GM23338 (cell line): Measurements from ENCODE around the gene DOK1. TPM values are rescaled to one million over a fixed set of nuclear protein-coding genes. Genes with fewer than 3 reads are reported as not detected.
A peak's percentile ranks its signal among the peaks of the same experiment; 100 is the strongest.

Experiments used
- ATAC-seq: fragments of 200-7000 bp; cut with Tn5 transposase; 3 replicates; pipeline ENCODE4 v1.9.1; 2020
- DNase-seq: peaks from one replicate; pipeline ENCODE4 v3.0.0-alpha.2; 2015; ENCODE audit warnings: low spot score
- H2AFZ ChIP-seq: fragments of 200-600 bp; sonication (generic); 2 replicates; pipeline ENCODE4 v1.8.0; 2016; ENCODE audit warnings: antibody characterized with exemption, mild to moderate bottlenecking, moderate library complexity
- H3F3A ChIP-seq: fragments of 200-600 bp; sonication (generic); replicated peaks from 2 replicates; pipeline ENCODE4 v1.8.0; 2017; ENCODE audit warnings: antibody characterized with exemption, mixed run types, low read depth
- H3K27ac ChIP-seq: fragments of 200-600 bp; sonication (generic); 2 replicates; pipeline ENCODE4 v1.6.1; 2016; ENCODE audit warnings: low read depth
- H3K27me3 ChIP-seq: fragments of 200-600 bp; sonication (generic); 2 replicates; pipeline ENCODE4 v1.8.0; 2016; ENCODE audit warnings: mild to moderate bottlenecking, mixed run types, moderate library complexity; ENCODE audit not compliant: insufficient read depth
- H3K36me3 ChIP-seq: fragments of 200-600 bp; sonication (generic); 2 replicates; pipeline ENCODE4 v1.8.0; 2016; ENCODE audit warnings: mild to moderate bottlenecking; ENCODE audit not compliant: insufficient read depth
- H3K4me1 ChIP-seq: fragments of 200-600 bp; sonication (generic); 2 replicates; pipeline ENCODE4 v1.8.0; 2016; ENCODE audit warnings: mild to moderate bottlenecking, moderate library complexity; ENCODE audit not compliant: insufficient read depth
- H3K4me2 ChIP-seq: fragments of 200-600 bp; sonication (generic); 2 replicates; pipeline ENCODE4 v1.7.1; 2017; ENCODE audit warnings: mixed run types
- H3K4me3 ChIP-seq: fragments of 200-600 bp; sonication (generic); 2 replicates; pipeline ENCODE4 v1.6.1; 2016; ENCODE audit warnings: mixed run types
- H3K79me2 ChIP-seq: fragments of 200-600 bp; sonication (generic); replicated peaks from 2 replicates; pipeline ENCODE4 v1.8.0; 2017; ENCODE audit warnings: mild to moderate bottlenecking; ENCODE audit not compliant: insufficient read depth
- H3K9me2 ChIP-seq: fragments of 200-600 bp; sonication (generic); 2 replicates; pipeline ENCODE4 v1.8.0; 2017; ENCODE audit not compliant: insufficient read depth
- H4K20me1 ChIP-seq: fragments of 200-600 bp; sonication (generic); replicated peaks from 2 replicates; pipeline ENCODE4 v1.8.0; 2017; ENCODE audit warnings: mild to moderate bottlenecking; ENCODE audit not compliant: insufficient read depth
- H3K27ac Mint-ChIP-seq: 2 replicates; pipeline ENCODE4 v1.8.0; 2020; ENCODE audit warnings: inconsistent platforms, mild to moderate bottlenecking, moderate library complexity, mixed read lengths
- H3K27me3 Mint-ChIP-seq: 3 replicates; pipeline ENCODE4 v1.8.0; 2022; ENCODE audit warnings: low read depth, mild to moderate bottlenecking, moderate library complexity, mixed read lengths, inconsistent platforms; ENCODE audit not compliant: insufficient read depth, poor library complexity
- H3K36me3 Mint-ChIP-seq: 3 replicates; pipeline ENCODE4 v1.8.0; 2021; ENCODE audit warnings: low read depth, mild to moderate bottlenecking, inconsistent platforms, moderate library complexity, mixed read lengths
- H3K4me1 Mint-ChIP-seq: 3 replicates; pipeline ENCODE4 v1.8.0; 2020; ENCODE audit warnings: mild to moderate bottlenecking, inconsistent platforms, mixed read lengths
- H3K4me3 Mint-ChIP-seq: 3 replicates; pipeline ENCODE4 v1.8.0; 2021; ENCODE audit warnings: moderate library complexity, mild to moderate bottlenecking, inconsistent platforms, mixed read lengths
- H3K9me3 Mint-ChIP-seq: 3 replicates; pipeline ENCODE4 v1.8.0; 2020; ENCODE audit warnings: moderate library complexity, mild to moderate bottlenecking, inconsistent platforms, mixed read lengths
- EZH2phosphoT487 ChIP-seq: fragments of 200-600 bp; sonication (generic); IDR thresholded peaks from one replicate; pipeline ENCODE4 v1.8.1; 2018; ENCODE audit warnings: antibody characterized with exemption; ENCODE audit not compliant: unreplicated experiment
- ZNF331 ChIP-seq: fragments of 250-450 bp; sonication (Bioruptor Pico); IDR thresholded peaks from 2 replicates; pipeline ENCODE4 v1.5.0; 2020; ENCODE audit warnings: low read depth, mild to moderate bottlenecking, moderate library complexity
- polyA plus RNA-seq: library from polyadenylated mRNA; unstranded; fragments of >200 nt; fragmentation: Nextera tagmentation; extraction: Ambion mirVana; gene quantifications from 2 replicates; pipeline ENCODE4 v1.2.1, GENCODE V29; 2016
- total RNA-seq: library from RNA; depleted of rRNA; stranded (reverse); fragments of >200 nt; shearing (Covaris generic); gene quantifications from 2 replicates; pipeline ENCODE4 v1.2.3, GENCODE V29; 2014
- TF ChIP-seq, protein P1 (sequence below): fragments of 250-450 bp; sonication (Bioruptor Pico); IDR thresholded peaks from 2 replicates; pipeline ENCODE4 v1.5.0; 2020; ENCODE audit warnings: mild to moderate bottlenecking, moderate library complexity
- TF ChIP-seq, protein P2 (sequence below), 2 experiments: fragments of 200-600 bp in 1 of 2; sonication (generic) in 1 of 2; conservative IDR thresholded peaks; 2 replicates each; pipeline versions ENCODE4 v1.5.1 to v1.6.1; 2016 to 2017; ENCODE audit warnings: antibody characterized with exemption in 2 of 2, low read depth in 2 of 2, mild to moderate bottlenecking in 2 of 2, moderate library complexity in 1 of 2

Gene DOK1
- total and polyA plus RNA-seq, 2 experiments from 2014 or later = 3.9 to 15.5 TPM

DNA sequence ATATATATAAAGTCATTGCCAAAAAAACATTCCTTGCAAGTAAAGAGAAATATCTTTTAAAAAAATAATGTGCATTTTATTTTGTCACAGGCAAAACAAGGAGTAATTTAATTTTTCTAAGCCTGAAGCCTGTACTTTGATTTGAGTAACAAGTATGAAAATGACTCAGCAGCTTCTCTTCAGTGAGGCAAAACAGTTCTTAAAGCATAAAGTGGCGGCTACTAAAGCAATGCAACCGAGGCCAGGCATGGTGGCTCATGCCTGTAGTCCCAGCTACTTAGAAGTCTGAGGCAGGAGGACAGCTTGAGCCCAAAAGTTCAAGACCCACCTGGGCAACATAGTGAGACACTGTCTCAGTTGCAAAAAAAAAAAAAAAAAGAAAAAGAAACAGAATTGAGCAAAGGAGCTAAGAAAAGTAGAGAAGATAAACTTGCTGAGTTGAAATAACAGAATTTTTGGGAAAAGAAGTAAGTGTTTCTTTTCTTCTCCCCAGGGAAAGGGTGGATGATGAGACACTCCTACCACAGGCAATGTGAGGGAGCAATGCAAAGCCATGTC is 29.6 kb downstream of the DOK1 start (continued):
- TF ChIP-seq, protein P1, sequence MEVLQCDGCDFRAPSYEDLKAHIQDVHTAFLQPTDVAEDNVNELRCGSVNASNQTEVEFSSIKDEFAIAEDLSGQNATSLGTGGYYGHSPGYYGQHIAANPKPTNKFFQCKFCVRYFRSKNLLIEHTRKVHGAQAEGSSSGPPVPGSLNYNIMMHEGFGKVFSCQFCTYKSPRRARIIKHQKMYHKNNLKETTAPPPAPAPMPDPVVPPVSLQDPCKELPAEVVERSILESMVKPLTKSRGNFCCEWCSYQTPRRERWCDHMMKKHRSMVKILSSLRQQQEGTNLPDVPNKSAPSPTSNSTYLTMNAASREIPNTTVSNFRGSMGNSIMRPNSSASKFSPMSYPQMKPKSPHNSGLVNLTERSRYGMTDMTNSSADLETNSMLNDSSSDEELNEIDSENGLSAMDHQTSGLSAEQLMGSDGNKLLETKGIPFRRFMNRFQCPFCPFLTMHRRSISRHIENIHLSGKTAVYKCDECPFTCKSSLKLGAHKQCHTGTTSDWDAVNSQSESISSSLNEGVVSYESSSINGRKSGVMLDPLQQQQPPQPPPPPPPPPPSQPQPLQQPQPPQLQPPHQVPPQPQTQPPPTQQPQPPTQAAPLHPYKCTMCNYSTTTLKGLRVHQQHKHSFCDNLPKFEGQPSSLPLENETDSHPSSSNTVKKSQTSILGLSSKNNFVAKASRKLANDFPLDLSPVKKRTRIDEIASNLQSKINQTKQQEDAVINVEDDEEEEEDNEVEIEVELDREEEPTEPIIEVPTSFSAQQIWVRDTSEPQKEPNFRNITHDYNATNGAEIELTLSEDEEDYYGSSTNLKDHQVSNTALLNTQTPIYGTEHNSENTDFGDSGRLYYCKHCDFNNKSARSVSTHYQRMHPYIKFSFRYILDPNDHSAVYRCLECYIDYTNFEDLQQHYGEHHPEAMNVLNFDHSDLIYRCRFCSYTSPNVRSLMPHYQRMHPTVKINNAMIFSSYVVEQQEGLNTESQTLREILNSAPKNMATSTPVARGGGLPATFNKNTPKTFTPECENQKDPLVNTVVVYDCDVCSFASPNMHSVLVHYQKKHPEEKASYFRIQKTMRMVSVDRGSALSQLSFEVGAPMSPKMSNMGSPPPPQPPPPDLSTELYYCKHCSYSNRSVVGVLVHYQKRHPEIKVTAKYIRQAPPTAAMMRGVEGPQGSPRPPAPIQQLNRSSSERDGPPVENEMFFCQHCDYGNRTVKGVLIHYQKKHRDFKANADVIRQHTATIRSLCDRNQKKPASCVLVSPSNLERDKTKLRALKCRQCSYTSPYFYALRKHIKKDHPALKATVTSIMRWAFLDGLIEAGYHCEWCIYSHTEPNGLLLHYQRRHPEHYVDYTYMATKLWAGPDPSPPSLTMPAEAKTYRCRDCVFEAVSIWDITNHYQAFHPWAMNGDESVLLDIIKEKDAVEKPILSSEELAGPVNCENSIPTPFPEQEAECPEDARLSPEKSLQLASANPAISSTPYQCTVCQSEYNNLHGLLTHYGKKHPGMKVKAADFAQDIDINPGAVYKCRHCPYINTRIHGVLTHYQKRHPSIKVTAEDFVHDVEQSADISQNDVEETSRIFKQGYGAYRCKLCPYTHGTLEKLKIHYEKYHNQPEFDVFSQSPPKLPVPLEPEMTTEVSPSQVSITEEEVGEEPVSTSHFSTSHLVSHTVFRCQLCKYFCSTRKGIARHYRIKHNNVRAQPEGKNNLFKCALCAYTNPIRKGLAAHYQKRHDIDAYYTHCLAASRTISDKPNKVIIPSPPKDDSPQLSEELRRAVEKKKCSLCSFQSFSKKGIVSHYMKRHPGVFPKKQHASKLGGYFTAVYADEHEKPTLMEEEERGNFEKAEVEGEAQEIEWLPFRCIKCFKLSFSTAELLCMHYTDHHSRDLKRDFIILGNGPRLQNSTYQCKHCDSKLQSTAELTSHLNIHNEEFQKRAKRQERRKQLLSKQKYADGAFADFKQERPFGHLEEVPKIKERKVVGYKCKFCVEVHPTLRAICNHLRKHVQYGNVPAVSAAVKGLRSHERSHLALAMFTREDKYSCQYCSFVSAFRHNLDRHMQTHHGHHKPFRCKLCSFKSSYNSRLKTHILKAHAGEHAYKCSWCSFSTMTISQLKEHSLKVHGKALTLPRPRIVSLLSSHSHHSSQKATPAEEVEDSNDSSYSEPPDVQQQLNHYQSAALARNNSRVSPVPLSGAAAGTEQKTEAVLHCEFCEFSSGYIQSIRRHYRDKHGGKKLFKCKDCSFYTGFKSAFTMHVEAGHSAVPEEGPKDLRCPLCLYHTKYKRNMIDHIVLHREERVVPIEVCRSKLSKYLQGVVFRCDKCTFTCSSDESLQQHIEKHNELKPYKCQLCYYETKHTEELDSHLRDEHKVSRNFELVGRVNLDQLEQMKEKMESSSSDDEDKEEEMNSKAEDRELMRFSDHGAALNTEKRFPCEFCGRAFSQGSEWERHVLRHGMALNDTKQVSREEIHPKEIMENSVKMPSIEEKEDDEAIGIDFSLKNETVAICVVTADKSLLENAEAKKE (CRISPR knock-in tag) = no peak

DNA sequence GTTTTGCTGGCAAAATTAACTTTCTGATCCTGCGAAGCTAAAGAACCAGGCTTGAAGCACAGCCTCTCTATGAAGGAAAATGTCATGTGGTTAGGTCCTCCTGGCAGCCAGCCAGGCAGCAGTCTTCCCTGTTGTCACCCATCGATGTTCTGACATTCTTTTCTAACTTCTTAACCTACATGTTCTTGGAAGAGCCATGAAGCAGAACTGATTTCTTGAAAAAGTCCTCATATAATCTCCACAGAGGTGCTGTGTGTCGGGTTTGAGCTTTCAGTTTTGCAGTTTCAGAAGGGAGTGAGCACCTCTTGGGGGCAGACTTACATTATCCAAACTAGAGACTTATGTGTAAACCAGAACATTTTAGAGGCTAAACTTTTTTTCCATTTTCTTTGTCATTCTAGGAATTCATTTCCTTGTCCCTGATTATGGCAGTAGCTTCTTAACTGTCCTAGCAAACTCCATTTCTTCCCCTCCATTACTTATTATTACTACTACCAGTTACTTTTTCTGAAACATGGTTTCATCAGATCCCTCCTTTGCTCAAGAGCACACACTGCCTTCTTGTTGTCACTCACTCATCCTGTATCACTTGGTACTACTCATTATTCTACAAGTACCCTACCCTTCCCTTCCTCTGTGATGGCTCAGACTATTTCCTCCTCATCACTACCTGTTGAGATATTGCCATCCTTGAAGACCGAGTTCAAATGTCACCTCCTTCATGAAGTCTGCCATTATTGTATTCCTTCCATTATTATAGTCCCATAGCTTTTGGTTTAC is 31.1 kb downstream of the DOK1 start:
- Mint-ChIP-seq H3K27ac (no peak overlapping the region), H3K9me3 (no peaks in the 10 kb centered on the region), H3K4me1 (peaks cover 13% of the 10 kb centered on the region; the same call in 2 of the 3 replicates), H3K4me3 (no peak overlapping the region), H3K27me3 (peaks cover 4% of the 10 kb centered on the region), H3K36me3 (no peaks in the 10 kb centered on the region)
- no peak overlapping the region for H3K27ac ChIP-seq
- no peak overlapping the region for H3K4me3 ChIP-seq
- no peaks in the 10 kb centered on the region for H3K79me2 ChIP-seq
- H3K27me3 ChIP-seq = no peaks in the 10 kb centered on the region
- H3K36me3 ChIP-seq = no peaks in the 10 kb centered on the region
- no peaks in the 10 kb centered on the region for H3K9me2 ChIP-seq
- 0 out of 2 replicates have a peak overlapping the region, but pooled peaks have one; percentile 4 for H3K4me2 ChIP-seq
- no peaks in the 10 kb centered on the region for H4K20me1 ChIP-seq
- no peak for DNase-seq
- H3K4me1 ChIP-seq = peaks cover 11% of the 10 kb centered on the region
- TF ChIP-seq, protein P2, sequence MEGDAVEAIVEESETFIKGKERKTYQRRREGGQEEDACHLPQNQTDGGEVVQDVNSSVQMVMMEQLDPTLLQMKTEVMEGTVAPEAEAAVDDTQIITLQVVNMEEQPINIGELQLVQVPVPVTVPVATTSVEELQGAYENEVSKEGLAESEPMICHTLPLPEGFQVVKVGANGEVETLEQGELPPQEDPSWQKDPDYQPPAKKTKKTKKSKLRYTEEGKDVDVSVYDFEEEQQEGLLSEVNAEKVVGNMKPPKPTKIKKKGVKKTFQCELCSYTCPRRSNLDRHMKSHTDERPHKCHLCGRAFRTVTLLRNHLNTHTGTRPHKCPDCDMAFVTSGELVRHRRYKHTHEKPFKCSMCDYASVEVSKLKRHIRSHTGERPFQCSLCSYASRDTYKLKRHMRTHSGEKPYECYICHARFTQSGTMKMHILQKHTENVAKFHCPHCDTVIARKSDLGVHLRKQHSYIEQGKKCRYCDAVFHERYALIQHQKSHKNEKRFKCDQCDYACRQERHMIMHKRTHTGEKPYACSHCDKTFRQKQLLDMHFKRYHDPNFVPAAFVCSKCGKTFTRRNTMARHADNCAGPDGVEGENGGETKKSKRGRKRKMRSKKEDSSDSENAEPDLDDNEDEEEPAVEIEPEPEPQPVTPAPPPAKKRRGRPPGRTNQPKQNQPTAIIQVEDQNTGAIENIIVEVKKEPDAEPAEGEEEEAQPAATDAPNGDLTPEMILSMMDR (conservative IDR thresholded peaks at IDR 0.05; ENCODE audit: low read depth in 2 of 2) = peak in 1 of 2 experiments; percentile 31; a peak in 2 of 4 replicates
- TF ChIP-seq ZNF331 = no peak
- no peak for TF ChIP-seq EZH2phosphoT487
- no peak overlapping the region for H2AFZ ChIP-seq
- no peaks in the 10 kb centered on the region for H3F3A ChIP-seq
- no peak for ATAC-seq
